K562 (cell line): ENCODE measurements around the gene BRWD1. TPM values are rescaled to one million over a fixed set of nuclear protein-coding genes. Genes with fewer than 3 reads are reported as not detected.

ENCODE experiments used
- CBFA2T2 ChIP-seq: fragments of 450-650 bp; conservative IDR thresholded peaks from 2 replicates; pipeline ENCODE4 v1.6.1; 2017; ENCODE audit warnings: mild to moderate bottlenecking
- CBX3 ChIP-seq, 2 experiments: IDR thresholded peaks; 1 replicate in 1 of 2; 2 replicates in 1 of 2; pipeline ENCODE4 v1.6.1; 2012; ENCODE audit warnings: inconsistent platforms in 2 of 2, low read length in 2 of 2, borderline replicate concordance in 1 of 2, control low read depth in 1 of 2
- CHCHD3 ChIP-seq: fragments of 250-450 bp; sonication (Bioruptor Pico); IDR thresholded peaks from 2 replicates; pipeline ENCODE4 v2.1.2; 2022; ENCODE audit warnings: mild to moderate bottlenecking
- DLX4 ChIP-seq: fragments of 250-450 bp; sonication (Bioruptor Pico); IDR thresholded peaks from 2 replicates; pipeline ENCODE4 v1.6.1; 2021; ENCODE audit warnings: mild to moderate bottlenecking
- MCM7 ChIP-seq, 2 experiments: fragments of 450-650 bp; IDR thresholded peaks; 2 replicates each; pipeline ENCODE4 v1.6.1; 2016 to 2018
- SMC3 ChIP-seq: conservative IDR thresholded peaks from 2 replicates; pipeline ENCODE4 v1.6.1; 2011; ENCODE audit warnings: low read depth, low read length, improper control_type of control experiment; ENCODE audit not compliant: insufficient read depth
- SPI1 ChIP-seq: IDR thresholded peaks from 2 replicates; pipeline ENCODE4 v1.6.1; 2011; ENCODE audit warnings: low read depth, low read length, control low read depth, borderline replicate concordance
- USF1 ChIP-seq: sonication (generic); formaldehyde crosslinking; IDR thresholded peaks from 2 replicates; pipeline ENCODE4 v1.9.0; 2022; ENCODE audit warnings: mild to moderate bottlenecking, missing genetic modification reagents
- YY1 ChIP-seq, 3 experiments: IDR thresholded peaks; 2 replicates each; pipeline ENCODE4 v1.6.1; 2011; ENCODE audit warnings: low read length in 2 of 3, mild to moderate bottlenecking in 2 of 3, moderate library complexity in 2 of 3, borderline replicate concordance in 1 of 3, control low read depth in 1 of 3, low read depth in 1 of 3; ENCODE audit not compliant: insufficient read depth in 3 of 3, insufficient replicate concordance in 2 of 3, control insufficient read depth in 1 of 3, insufficient read length in 1 of 3; ENCODE audit errors: extremely low read depth in 1 of 3
- ZBTB9 ChIP-seq: fragments of 450-650 bp; formaldehyde crosslinking; IDR thresholded peaks from 2 replicates; pipeline ENCODE4 v1.4.0; 2020; ENCODE audit warnings: mild to moderate bottlenecking, moderate library complexity
- ZNF318 ChIP-seq, 2 experiments: fragments of 450-650 bp; IDR thresholded peaks; 2 replicates each; pipeline ENCODE4 v1.6.1; 2016; ENCODE audit warnings: mild to moderate bottlenecking in 2 of 2, borderline replicate concordance in 1 of 2, low read depth in 1 of 2, moderate library complexity in 1 of 2
- ZNF583 ChIP-seq: fragments of 250-450 bp; sonication (Bioruptor Pico); IDR thresholded peaks from 2 replicates; pipeline ENCODE4 v1.4.0; 2020
- ZNF696 ChIP-seq: fragments of 250-450 bp; sonication (Bioruptor Pico); conservative IDR thresholded peaks from 2 replicates; pipeline ENCODE4 v1.4.0; 2020; ENCODE audit warnings: mild to moderate bottlenecking, moderate library complexity
- polyA plus RNA-seq, 8 experiments: library from polyadenylated mRNA; depleted of rRNA in 4 of 8; stranded (reverse) in 5 of 8; unstranded in 3 of 8; fragments of >200 nt; fragmentation: Nextera tagmentation in 2 of 8; fragmentation: Illumina TruSeq in 1 of 8; extraction: Ambion mirVana in 2 of 8; extraction: Trizol in 1 of 8; gene quantifications; 2 replicates each; pipeline versions ENCODE4 v1.2.1 to v1.2.3, GENCODE V29; 2011 to 2014; ENCODE audit warnings: inconsistent platforms in 1 of 8, missing spikeins in 1 of 8
- total RNA-seq, 7 experiments: library from RNA; depleted of rRNA in 6 of 7; stranded (reverse); fragments of >200 nt in 6 of 7; fragmentation: Illumina TruSeq in 2 of 7; extraction: Trizol in 2 of 7; gene quantifications; 2 replicates each; pipeline versions ENCODE4 v1.2.1 to v1.2.3, GENCODE V29; 2011 to 2021; ENCODE audit warnings: low replicate concordance in 1 of 7

The BRWD1 gene
- total and polyA plus RNA-seq, 9 of the 15 experiments (the other 6 are each of a cell fraction or from before 2014, with no cell fraction given), result 10.1 to 60.2 (median 34.1) TPM

- TF ChIP-seq CBX3 (IDR thresholded peaks at IDR 0.05; ENCODE audit: borderline replicate concordance in 1 of 2, low read length in 2 of 2), result peak in 1 of 2 experiments; percentile 86; a peak in 2 of 3 replicates
- TF ChIP-seq CBFA2T2, result peak; percentile 29; the same call in 1 of the 2 replicates
- no peak for TF ChIP-seq SMC3
- no peak for TF ChIP-seq ZBTB9
- TF ChIP-seq USF1 (CRISPR knock-in tag), result peak; percentile 90
- no peak for TF ChIP-seq DLX4 (CRISPR knock-in tag)
- peak in 1 of 3 experiments; percentile 78 for TF ChIP-seq YY1 (IDR thresholded peaks at IDR 0.05; ENCODE audit: borderline replicate concordance in 1 of 3, control insufficient read depth in 1 of 3, extremely low read depth in 1 of 3, insufficient read depth in 3 of 3, insufficient read length in 1 of 3, insufficient replicate concordance in 2 of 3, low read depth in 1 of 3, low read length in 2 of 3)
- TF ChIP-seq ZNF583 (CRISPR knock-in tag), result no peak
- no peak for TF ChIP-seq ZNF318 (IDR thresholded peaks at IDR 0.05; ENCODE audit: borderline replicate concordance in 1 of 2, low read depth in 1 of 2)
- no peak for TF ChIP-seq ZNF696
- TF ChIP-seq SPI1, result peak; percentile 75; the same call in 1 of the 2 replicates
- no peak for TF ChIP-seq CHCHD3 (CRISPR knock-in tag)
- TF ChIP-seq MCM7 (IDR thresholded peaks at IDR 0.05), result no peak
These were observed 169.2 kb downstream of the BRWD1 start (continued) for GRCh38 chr21:39144191-39144590.
